ENCODE measurements around the gene CACNA1I.
A peak's percentile ranks its signal among the peaks of the same experiment; 100 is the strongest.

Gene CACNA1I

GRCh38 chr22:39577366-39577765 lies 6.8 kb downstream of the CACNA1I start:
- ChIA-PET POLR2A (interaction anchor here (0.9 kb wide), 1 partner anchor 58 kb away, joined by 3 read pairs; no protein-coding TSS in a partner anchor), CTCF (interaction anchor here (0.7 to 1.0 kb wide), 2 partner anchors 230 to 448 kb away, joined by 3 to 5 read pairs; no protein-coding TSS in a partner anchor)
- H3K27ac ChIP-seq (ENCODE audit: extremely low read depth, low read depth, low read length) = no peak overlapping the region
- TF ChIP-seq ZFHX2 (tag by site-specific recombination; conservative IDR thresholded peaks at IDR 0.05) = no peak
- no peak overlapping the region for H3K4me3 ChIP-seq (ENCODE audit: low read depth, low read length)
- no peaks in the 10 kb centered on the region for H3K36me3 ChIP-seq (ENCODE audit: control insufficient read depth in 2 of 2, insufficient read depth in 1 of 2, low read length in 2 of 2)
- H3K4me1 ChIP-seq (ENCODE audit: control insufficient read depth, insufficient read depth, low read length) = no peaks in the 10 kb centered on the region
- H3K9me3 ChIP-seq (ENCODE audit: control insufficient read depth, insufficient read depth, low read depth, low read length) = no peaks in the 10 kb centered on the region

DNA sequence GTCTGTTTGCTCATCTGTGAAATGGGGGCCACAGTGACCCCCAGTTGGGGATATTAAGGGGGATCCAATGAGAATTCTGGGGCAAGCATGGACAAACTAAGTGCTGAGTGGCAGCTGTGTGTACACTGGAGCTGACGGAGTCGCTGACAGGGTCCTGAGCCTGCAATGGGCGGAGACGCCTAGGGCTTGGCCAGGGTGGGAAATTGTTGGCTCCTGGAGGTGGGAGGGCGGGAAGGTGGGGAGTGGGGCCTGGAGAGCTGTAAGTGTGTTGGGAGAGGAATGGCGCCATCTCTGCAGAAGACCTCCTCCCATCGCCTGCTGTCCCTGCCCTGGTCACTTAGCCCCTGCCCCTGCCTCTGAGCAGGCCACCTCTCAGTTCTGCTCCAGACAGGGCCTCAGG lies 7.3 kb downstream of the CACNA1I start:
- POLR2A ChIA-PET = interaction anchor here (0.9 kb wide), 1 partner anchor 58 kb away, joined by 3 read pairs; no protein-coding TSS in a partner anchor

GRCh38 chr22:39580006-39580441 lies 9.5 kb downstream of the CACNA1I start:
- CTCF ChIA-PET = no interaction called here

More for the DNA sequence above, 7.3 kb downstream of the CACNA1I start:
- no peak overlapping the region for H3K4me3 ChIP-seq (ENCODE audit: low read depth, low read length)
- H3K4me1 ChIP-seq (ENCODE audit: control insufficient read depth, insufficient read depth, low read length) = no peaks in the 10 kb centered on the region
- H3K36me3 ChIP-seq (ENCODE audit: control insufficient read depth in 2 of 2, insufficient read depth in 1 of 2, low read length in 2 of 2) = no peaks in the 10 kb centered on the region
- no peak for TF ChIP-seq ZNF211 (tag by site-specific recombination; IDR thresholded peaks at IDR 0.05; ENCODE audit: low read depth)
- TF ChIP-seq ZBTB48 (tag by site-specific recombination; IDR thresholded peaks at IDR 0.05) = no peak
- no peak for TF ChIP-seq ZNF148 (tag by site-specific recombination; IDR thresholded peaks at IDR 0.05; ENCODE audit: borderline replicate concordance)
- peak; percentile 60 for TF ChIP-seq KLF1 (tag by site-specific recombination; IDR thresholded peaks at IDR 0.05)
- TF ChIP-seq, protein P1, sequence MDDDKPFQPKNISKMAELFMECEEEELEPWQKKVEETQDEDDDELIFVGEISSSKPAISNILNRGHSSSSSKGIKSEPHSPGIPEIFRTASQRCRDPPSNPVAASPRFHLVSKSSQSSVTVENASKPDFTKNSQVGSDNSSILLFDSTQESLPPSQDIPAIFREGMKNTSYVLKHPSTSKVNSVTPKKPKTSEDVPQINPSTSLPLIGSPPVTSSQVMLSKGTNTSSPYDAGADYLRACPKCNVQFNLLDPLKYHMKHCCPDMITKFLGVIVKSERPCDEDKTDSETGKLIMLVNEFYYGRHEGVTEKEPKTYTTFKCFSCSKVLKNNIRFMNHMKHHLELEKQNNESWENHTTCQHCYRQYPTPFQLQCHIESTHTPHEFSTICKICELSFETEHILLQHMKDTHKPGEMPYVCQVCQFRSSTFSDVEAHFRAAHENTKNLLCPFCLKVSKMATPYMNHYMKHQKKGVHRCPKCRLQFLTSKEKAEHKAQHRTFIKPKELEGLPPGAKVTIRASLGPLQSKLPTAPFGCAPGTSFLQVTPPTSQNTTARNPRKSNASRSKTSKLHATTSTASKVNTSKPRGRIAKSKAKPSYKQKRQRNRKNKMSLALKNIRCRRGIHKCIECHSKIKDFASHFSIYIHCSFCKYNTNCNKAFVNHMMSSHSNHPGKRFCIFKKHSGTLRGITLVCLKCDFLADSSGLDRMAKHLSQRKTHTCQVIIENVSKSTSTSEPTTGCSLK (tag by site-specific recombination; IDR thresholded peaks at IDR 0.05) = no peak
- no peak for TF ChIP-seq HOXC10 (CRISPR knock-in tag; IDR thresholded peaks at IDR 0.05)
- no peak for TF ChIP-seq MEIS1 (CRISPR knock-in tag; IDR thresholded peaks at IDR 0.05; ENCODE audit: borderline replicate concordance)
- TF ChIP-seq ZNF664 (tag by site-specific recombination; IDR thresholded peaks at IDR 0.05) = no peak
- no peak for TF ChIP-seq ZFP41 (tag by site-specific recombination; IDR thresholded peaks at IDR 0.05; ENCODE audit: borderline replicate concordance)
- CTCF ChIA-PET = no interaction called here
- H3K9me3 ChIP-seq (ENCODE audit: control insufficient read depth, insufficient read depth, low read depth, low read length) = no peaks in the 10 kb centered on the region
- H3K27ac ChIP-seq (ENCODE audit: extremely low read depth, low read depth, low read length) = no peak overlapping the region

DNA sequence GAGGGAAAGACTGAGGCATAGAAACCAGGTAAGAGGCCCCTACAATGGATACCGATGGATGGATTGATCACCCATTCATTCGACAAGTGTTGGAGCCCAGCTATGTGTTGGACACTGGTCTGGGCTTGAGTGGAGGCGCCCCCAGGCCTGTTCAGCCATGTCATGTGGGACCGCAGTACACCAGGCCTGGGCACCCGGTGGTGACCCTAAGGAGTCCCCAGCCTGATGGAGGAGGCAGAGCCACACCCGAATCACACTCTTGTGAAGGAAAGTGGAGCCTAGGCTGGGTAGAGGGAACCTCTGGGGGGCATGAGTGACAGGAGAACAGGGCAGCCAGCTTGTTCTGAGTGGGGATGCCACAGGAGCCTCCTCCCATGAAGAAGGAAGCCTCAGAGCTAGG lies 10.2 kb downstream of the CACNA1I start:
- Histone ChIP-seq H3K4me3 (ENCODE audit: low read depth, low read length) (no peak overlapping the region), H3K4me1 (ENCODE audit: control insufficient read depth, insufficient read depth, low read length) (no peaks in the 10 kb centered on the region), H3K9me3 (ENCODE audit: control insufficient read depth, insufficient read depth, low read depth, low read length) (no peaks in the 10 kb centered on the region), H3K27ac (ENCODE audit: extremely low read depth, low read depth, low read length) (no peak overlapping the region), H3K36me3 (ENCODE audit: control insufficient read depth in 2 of 2, insufficient read depth in 1 of 2, low read length in 2 of 2) (no peaks in the 10 kb centered on the region)
- CTCF ChIA-PET = no interaction called here
- POLR2A ChIA-PET = no interaction called here
- no peak for TF ChIP-seq HOXC10 (CRISPR knock-in tag; IDR thresholded peaks at IDR 0.05)
- TF ChIP-seq ZNF157 (tag by site-specific recombination; IDR thresholded peaks at IDR 0.05) = no peak
- no peak for TF ChIP-seq ZNF473 (tag by site-specific recombination; IDR thresholded peaks at IDR 0.05)
- TF ChIP-seq ZNF324 (tag by site-specific recombination; IDR thresholded peaks at IDR 0.05) = no peak
- TF ChIP-seq ZNF785 (tag by site-specific recombination; IDR thresholded peaks at IDR 0.05) = no peak
- no peak for TF ChIP-seq MYNN (tag by site-specific recombination; IDR thresholded peaks at IDR 0.05; ENCODE audit: borderline replicate concordance)
- no peak for TF ChIP-seq ZNF335 (tag by site-specific recombination; conservative IDR thresholded peaks at IDR 0.05)
- TF ChIP-seq BCL11B (tag by site-specific recombination; IDR thresholded peaks at IDR 0.05; ENCODE audit: low read depth) = no peak
- TF ChIP-seq ZNF664 (tag by site-specific recombination; IDR thresholded peaks at IDR 0.05) = no peak
- TF ChIP-seq ZNF660 (tag by site-specific recombination; IDR thresholded peaks at IDR 0.05) = no peak
- TF ChIP-seq ZNF580 (tag by site-specific recombination; IDR thresholded peaks at IDR 0.05) = no peak

More at GRCh38 chr22:39580006-39580441, 9.5 kb downstream of the CACNA1I start:
- Histone ChIP-seq H3K4me3 (ENCODE audit: low read depth, low read length) (no peak overlapping the region), H3K27ac (ENCODE audit: extremely low read depth, low read depth, low read length) (no peak overlapping the region), H3K4me1 (ENCODE audit: control insufficient read depth, insufficient read depth, low read length) (no peaks in the 10 kb centered on the region), H3K9me3 (ENCODE audit: control insufficient read depth, insufficient read depth, low read depth, low read length) (no peaks in the 10 kb centered on the region), H3K36me3 (ENCODE audit: control insufficient read depth in 2 of 2, insufficient read depth in 1 of 2, low read length in 2 of 2) (no peaks in the 10 kb centered on the region)
- POLR2A ChIA-PET = no interaction called here
- TF ChIP-seq ZNF623 (tag by site-specific recombination; IDR thresholded peaks at IDR 0.05) = no peak
- TF ChIP-seq SCRT1 (tag by site-specific recombination; IDR thresholded peaks at IDR 0.05; ENCODE audit: borderline replicate concordance) = no peak
- no peak for TF ChIP-seq ZNF394 (tag by site-specific recombination; IDR thresholded peaks at IDR 0.05; ENCODE audit: borderline replicate concordance)

Measured in HEK293 (cell line).